GM18517 (cell line): Measurements from ENCODE around the gene CNOT10.
"Not testable (repeated sequence)": the region's sequence is repeated elsewhere in the genome, so short reads cannot be mapped to it uniquely, and the experiment has no call there.

Experiments used
- ATAC-seq: cut with Tn5 transposase; IDR thresholded peaks from one replicate; pipeline ENCODE4 v1.9.1; 2021; ENCODE audit warnings: mild to moderate bottlenecking, moderate library complexity; ENCODE audit not compliant: unreplicated experiment

Gene CNOT10

GRCh38 chr3:32684800-32685542, at the start of gene CNOT10:
Gene CNOT10, plus strand, starts transcription at chr3:32685188. Its CDS starts 273 bp downstream, at chr3:32685461.
- ATAC-seq: peak; percentile 97

- ATAC-seq: no peak
These were observed 44.0 kb upstream of the CNOT10 start for GRCh38 chr3:32640939-32641338.

- no peak for ATAC-seq
These were observed 43.6 kb upstream of the CNOT10 start for GRCh38 chr3:32641356-32641755.

GRCh38 chr3:32643354-32643753, 41.6 kb upstream of the CNOT10 start:
- ATAC-seq: no peak

- ATAC-seq: no peak
These were observed 41.2 kb upstream of the CNOT10 start for GRCh38 chr3:32643816-32644215.

GRCh38 chr3:32644380-32644779, 40.6 kb upstream of the CNOT10 start:
- ATAC-seq: no peak

- no peak for ATAC-seq
These were observed 38.2 kb upstream of the CNOT10 start for GRCh38 chr3:32646761-32647160.

- ATAC-seq: not testable (repeated sequence)
These were observed 32.5 kb upstream of the CNOT10 start for GRCh38 chr3:32652337-32653100.

- ATAC-seq: no peak
These were observed 29.8 kb upstream of the CNOT10 start for GRCh38 chr3:32655167-32655566.

GRCh38 chr3:32660634-32661033, 24.4 kb upstream of the CNOT10 start:
- ATAC-seq: no peak

- ATAC-seq: no peak
These were observed 22.3 kb upstream of the CNOT10 start for GRCh38 chr3:32662647-32663046.

- not testable (repeated sequence) for ATAC-seq
These were observed 20.3 kb upstream of the CNOT10 start for GRCh38 chr3:32664630-32665075.

GRCh38 chr3:32667072-32667582, 17.9 kb upstream of the CNOT10 start:
- no peak for ATAC-seq

GRCh38 chr3:32669226-32669625, 15.8 kb upstream of the CNOT10 start:
- ATAC-seq: not testable (repeated sequence)

GRCh38 chr3:32673730-32674129, 11.3 kb upstream of the CNOT10 start:
- not testable (repeated sequence) for ATAC-seq

GRCh38 chr3:32675164-32675563, 9.8 kb upstream of the CNOT10 start:
- ATAC-seq: no peak

GRCh38 chr3:32675650-32676049, 9.3 kb upstream of the CNOT10 start:
- ATAC-seq: no peak

GRCh38 chr3:32681811-32682210, 3.2 kb upstream of the CNOT10 start:
- ATAC-seq: no peak

- ATAC-seq: no peak
These were observed 774 bp upstream of the CNOT10 start for GRCh38 chr3:32684029-32684799.

GRCh38 chr3:32685543-32686185, 676 bp downstream of the CNOT10 start:
- ATAC-seq: peak; percentile 6

GRCh38 chr3:32686713-32687112, 1.7 kb downstream of the CNOT10 start:
- no peak for ATAC-seq
